ENCODE data around the gene LGMN. TPM values are rescaled to one million over a fixed set of nuclear protein-coding genes. Genes with fewer than 3 reads are reported as not detected.
"Not testable (repeated sequence)": the region's sequence is repeated elsewhere in the genome, so short reads cannot be mapped to it uniquely, and the experiment has no call there.

Gene LGMN
- total RNA-seq, 1 donor from 2014 or later, result 37.0 TPM

- Mint-ChIP-seq H3K4me3 (no peak overlapping the region), H3K27ac (ENCODE audit: unreplicated experiment) (no peak overlapping the region), H3K9me3 (peaks cover 2% of the 10 kb centered on the region), H3K4me1 (peaks cover 4% of the 10 kb centered on the region), H3K27me3 (ENCODE audit: low read depth) (peaks cover 5% of the 10 kb centered on the region), H3K36me3 (ENCODE audit: low read depth) (no peaks in the 10 kb centered on the region)
- DNase-seq (ENCODE audit: low read depth, low spot score), result no peak
- TF ChIP-seq, protein P1, sequence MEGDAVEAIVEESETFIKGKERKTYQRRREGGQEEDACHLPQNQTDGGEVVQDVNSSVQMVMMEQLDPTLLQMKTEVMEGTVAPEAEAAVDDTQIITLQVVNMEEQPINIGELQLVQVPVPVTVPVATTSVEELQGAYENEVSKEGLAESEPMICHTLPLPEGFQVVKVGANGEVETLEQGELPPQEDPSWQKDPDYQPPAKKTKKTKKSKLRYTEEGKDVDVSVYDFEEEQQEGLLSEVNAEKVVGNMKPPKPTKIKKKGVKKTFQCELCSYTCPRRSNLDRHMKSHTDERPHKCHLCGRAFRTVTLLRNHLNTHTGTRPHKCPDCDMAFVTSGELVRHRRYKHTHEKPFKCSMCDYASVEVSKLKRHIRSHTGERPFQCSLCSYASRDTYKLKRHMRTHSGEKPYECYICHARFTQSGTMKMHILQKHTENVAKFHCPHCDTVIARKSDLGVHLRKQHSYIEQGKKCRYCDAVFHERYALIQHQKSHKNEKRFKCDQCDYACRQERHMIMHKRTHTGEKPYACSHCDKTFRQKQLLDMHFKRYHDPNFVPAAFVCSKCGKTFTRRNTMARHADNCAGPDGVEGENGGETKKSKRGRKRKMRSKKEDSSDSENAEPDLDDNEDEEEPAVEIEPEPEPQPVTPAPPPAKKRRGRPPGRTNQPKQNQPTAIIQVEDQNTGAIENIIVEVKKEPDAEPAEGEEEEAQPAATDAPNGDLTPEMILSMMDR (conservative IDR thresholded peaks at IDR 0.05), result no peak
These were observed 32.9 kb upstream of the LGMN start for GRCh38 chr14:92781350-92781749.

DNA sequence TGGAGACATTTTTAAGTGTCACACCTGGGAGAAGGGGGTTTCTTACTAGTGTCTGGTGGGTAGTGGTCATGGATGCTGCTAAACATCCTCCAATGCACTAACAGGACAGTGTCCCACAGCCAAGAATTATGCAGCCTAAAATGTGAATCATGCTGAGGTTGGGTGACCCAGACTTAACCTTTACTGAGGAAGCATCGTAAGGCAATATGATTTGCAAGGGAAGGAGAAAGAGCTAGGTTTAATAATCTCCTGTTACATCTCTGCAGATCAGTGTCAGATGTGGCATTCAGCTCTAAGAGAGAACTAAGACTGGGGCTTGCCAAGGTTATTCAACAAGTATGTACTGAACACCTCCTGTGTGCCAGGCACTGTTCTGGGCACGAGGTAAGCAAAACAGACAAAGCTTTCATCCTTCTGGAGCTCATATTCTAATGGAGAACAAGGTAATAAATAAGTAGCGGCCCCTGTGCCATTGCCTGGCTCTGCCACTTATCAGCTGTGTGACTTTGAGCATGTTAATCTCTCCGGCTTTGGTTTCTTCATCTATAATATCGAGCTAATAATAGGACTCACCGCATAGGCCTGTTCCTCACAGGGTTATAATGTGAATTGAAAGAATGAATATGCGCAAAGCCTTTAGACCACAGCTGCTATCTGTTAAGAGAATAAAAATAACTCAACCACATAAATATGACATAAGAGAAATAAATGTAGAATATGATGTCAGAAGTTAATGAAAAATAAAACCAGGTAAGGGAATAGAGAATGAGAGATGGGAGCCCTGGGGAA is 32.2 kb upstream of the LGMN start:
- Mint-ChIP-seq H3K27ac (ENCODE audit: unreplicated experiment) (no peak overlapping the region), H3K4me1 (peaks cover 4% of the 10 kb centered on the region), H3K36me3 (ENCODE audit: low read depth) (no peaks in the 10 kb centered on the region), H3K9me3 (peaks cover 2% of the 10 kb centered on the region), H3K4me3 (no peak overlapping the region), H3K27me3 (ENCODE audit: low read depth) (peaks cover 5% of the 10 kb centered on the region)
- no peak for DNase-seq (ENCODE audit: low read depth, low spot score)
- TF ChIP-seq, protein P1 (conservative IDR thresholded peaks at IDR 0.05), result no peak

- not testable (repeated sequence) for H3K27me3 Mint-ChIP-seq (ENCODE audit: low read depth); H3K4me3 Mint-ChIP-seq; H3K9me3 Mint-ChIP-seq; H3K36me3 Mint-ChIP-seq (ENCODE audit: low read depth); H3K4me1 Mint-ChIP-seq; DNase-seq (ENCODE audit: low read depth, low spot score); H3K27ac Mint-ChIP-seq (ENCODE audit: unreplicated experiment)
These were observed 30.6 kb upstream of the LGMN start for GRCh38 chr14:92778868-92779565.

DNA sequence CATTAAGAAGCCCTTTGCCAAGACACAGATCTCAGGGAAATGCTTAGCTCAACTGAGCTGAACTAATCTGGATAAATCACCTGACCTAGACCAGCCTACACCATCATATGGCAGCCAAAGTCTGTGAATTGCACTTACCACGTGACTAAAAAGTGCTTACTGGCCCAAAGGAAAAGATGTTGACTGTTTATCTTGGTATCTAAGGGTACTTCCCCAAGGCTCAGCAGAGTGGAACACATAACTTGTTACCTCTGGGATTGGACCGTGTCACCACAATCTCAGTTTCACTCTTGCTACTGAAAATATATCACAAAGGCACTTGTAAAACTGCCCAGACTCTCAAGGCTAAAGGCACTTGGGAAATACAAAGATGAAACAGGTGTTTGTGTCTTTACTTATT is 26.9 kb upstream of the LGMN start:
- H3K4me1 Mint-ChIP-seq; H3K36me3 Mint-ChIP-seq (ENCODE audit: low read depth); H3K27ac Mint-ChIP-seq (ENCODE audit: unreplicated experiment): not testable (repeated sequence)

DNA sequence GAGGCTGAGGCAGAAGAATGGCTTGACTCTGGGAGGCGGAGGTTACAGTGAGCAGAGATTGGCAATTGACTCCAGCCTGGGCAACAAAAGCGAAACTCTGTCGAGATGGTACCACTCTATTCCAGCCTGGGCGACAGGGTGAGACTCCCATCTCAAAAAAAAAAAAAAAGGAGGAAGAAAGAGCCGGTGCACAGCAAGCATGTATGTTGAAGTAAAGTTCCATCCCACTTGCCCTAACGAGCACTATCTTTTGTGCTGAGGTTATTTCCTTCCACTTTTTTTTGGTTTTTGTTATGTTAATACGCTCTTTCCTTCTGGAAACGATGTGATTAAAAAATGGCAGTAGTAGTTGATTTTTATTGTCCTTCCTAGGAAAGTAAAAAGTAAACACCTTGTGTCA is 26.1 kb upstream of the LGMN start:
- H3K4me1 Mint-ChIP-seq, result no peaks in the 10 kb centered on the region
- peaks cover 3% of the 10 kb centered on the region for H3K9me3 Mint-ChIP-seq
- TF ChIP-seq, protein P1 (conservative IDR thresholded peaks at IDR 0.05), result no peak
- H3K36me3 Mint-ChIP-seq (ENCODE audit: low read depth), result no peaks in the 10 kb centered on the region
- H3K27me3 Mint-ChIP-seq (ENCODE audit: low read depth), result peaks cover 2% of the 10 kb centered on the region
- H3K4me3 Mint-ChIP-seq, result no peak overlapping the region
- H3K27ac Mint-ChIP-seq (ENCODE audit: unreplicated experiment), result no peak overlapping the region
- no peak for DNase-seq (ENCODE audit: low read depth, low spot score)

More for the DNA sequence above, 26.9 kb upstream of the LGMN start:
- not testable (repeated sequence) for H3K4me3 Mint-ChIP-seq; DNase-seq (ENCODE audit: low read depth, low spot score); H3K27me3 Mint-ChIP-seq (ENCODE audit: low read depth); H3K9me3 Mint-ChIP-seq

GRCh38 chr14:92770484-92770883 is 22.1 kb upstream of the LGMN start:
- Mint-ChIP-seq H3K27ac (ENCODE audit: unreplicated experiment) (no peak overlapping the region), H3K4me1 (no peaks in the 10 kb centered on the region), H3K27me3 (ENCODE audit: low read depth) (no peaks in the 10 kb centered on the region), H3K9me3 (peaks cover 3% of the 10 kb centered on the region), H3K4me3 (no peak overlapping the region), H3K36me3 (ENCODE audit: low read depth) (no peaks in the 10 kb centered on the region)
- TF ChIP-seq, protein P1 (conservative IDR thresholded peaks at IDR 0.05), result no peak
- no peak for DNase-seq (ENCODE audit: low read depth, low spot score)

Measured in neural crest cell (in vitro differentiated cells).